HG03521 (cell line): ENCODE results near the gene MIAT.

Experiments used
- ATAC-seq: cut with Tn5 transposase; IDR thresholded peaks from one replicate; pipeline ENCODE4 v1.9.1; 2021; ENCODE audit warnings: mild to moderate bottlenecking, moderate library complexity; ENCODE audit not compliant: unreplicated experiment

Gene MIAT

GRCh38 chr22:26665813-26666231 is 8.4 kb downstream of the MIAT start:
- ATAC-seq, result no peak

- no peak for ATAC-seq
Observed at GRCh38 chr22:26667140-26667539, 9.8 kb downstream of the MIAT start.

- no peak for ATAC-seq
Observed at GRCh38 chr22:26669060-26669481, 11.7 kb downstream of the MIAT start.

GRCh38 chr22:26670459-26670858 is 13.1 kb downstream of the MIAT start:
- no peak for ATAC-seq

- no peak for ATAC-seq
Observed at GRCh38 chr22:26671317-26672059, 14.1 kb downstream of the MIAT start.

- peak; percentile 7 for ATAC-seq
Observed at GRCh38 chr22:26672060-26672471, 14.7 kb downstream of the MIAT start.

GRCh38 chr22:26672590-26673468 is 15.4 kb downstream of the MIAT start:
- ATAC-seq, result peak; percentile 55

- ATAC-seq, result no peak
Observed at GRCh38 chr22:26673486-26673885, 16.1 kb downstream of the MIAT start.

GRCh38 chr22:26674211-26675190 is 17.1 kb downstream of the MIAT start:
- no peak for ATAC-seq

GRCh38 chr22:26675687-26676268 is 18.4 kb downstream of the MIAT start:
- ATAC-seq, result no peak

GRCh38 chr22:26677217-26677616 is 19.8 kb downstream of the MIAT start:
- no peak for ATAC-seq

- no peak for ATAC-seq
Observed at GRCh38 chr22:26679003-26679629, 21.7 kb downstream of the MIAT start.

- no peak for ATAC-seq
Observed at GRCh38 chr22:26680485-26680884, 23.1 kb downstream of the MIAT start.

GRCh38 chr22:26681395-26681821 is 24.0 kb downstream of the MIAT start:
- no peak for ATAC-seq

GRCh38 chr22:26684168-26684567 is 26.8 kb downstream of the MIAT start:
- no peak for ATAC-seq

- no peak for ATAC-seq
Observed at GRCh38 chr22:26685601-26686000, 28.2 kb downstream of the MIAT start.

- no peak for ATAC-seq
Observed at GRCh38 chr22:26687439-26687838, 30.1 kb downstream of the MIAT start.

GRCh38 chr22:26689513-26690301 is 32.3 kb downstream of the MIAT start:
- ATAC-seq, result no peak
